Pulmonary artery endothelial cell (primary cell): Measurements from ENCODE around the gene NECTIN1. TPM values are rescaled to one million over a fixed set of nuclear protein-coding genes. Genes with fewer than 3 reads are reported as not detected.

ENCODE experiments used
- DNase-seq: peaks from one replicate; pipeline ENCODE4 v3.0.0-alpha.2; 2011; ENCODE audit warnings: low read depth, low spot score
- total RNA-seq: library from RNA; depleted of rRNA; stranded (reverse); fragments of >200 nt; gene quantifications from 2 replicates; pipeline ENCODE4 v1.2.3, GENCODE V29; 2014

NECTIN1 gene
- total RNA-seq, 1 donor from 2014 or later: 9.4 TPM

DNA sequence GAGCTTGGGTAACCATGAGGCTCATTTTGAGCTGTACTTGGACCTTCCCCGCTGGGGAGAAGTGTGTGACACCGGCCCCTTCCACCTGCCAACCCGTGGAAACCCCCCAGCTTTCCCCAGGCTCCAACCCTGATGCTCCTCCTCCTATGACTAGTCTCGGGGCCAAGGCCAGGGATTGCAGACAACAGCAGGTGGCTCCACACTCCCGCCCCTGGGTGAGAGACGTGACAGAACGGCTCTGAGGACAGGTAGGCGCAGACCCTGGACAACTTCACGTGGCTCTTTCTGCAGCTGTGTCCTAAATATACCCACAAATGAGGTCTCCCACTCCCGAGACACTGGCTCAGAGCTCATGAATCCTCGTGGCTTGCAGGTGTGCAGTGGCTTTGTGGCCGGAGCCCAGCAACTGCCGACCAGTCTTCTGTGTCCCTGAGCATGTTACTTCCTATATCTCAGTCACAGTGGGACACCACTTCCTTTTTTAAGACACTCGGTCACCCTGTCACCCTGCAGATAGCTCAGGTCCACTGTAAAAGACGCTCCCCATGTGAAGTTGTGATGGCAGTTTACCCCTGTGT lies 55.2 kb downstream of the NECTIN1 start:
- no peak for DNase-seq

DNA sequence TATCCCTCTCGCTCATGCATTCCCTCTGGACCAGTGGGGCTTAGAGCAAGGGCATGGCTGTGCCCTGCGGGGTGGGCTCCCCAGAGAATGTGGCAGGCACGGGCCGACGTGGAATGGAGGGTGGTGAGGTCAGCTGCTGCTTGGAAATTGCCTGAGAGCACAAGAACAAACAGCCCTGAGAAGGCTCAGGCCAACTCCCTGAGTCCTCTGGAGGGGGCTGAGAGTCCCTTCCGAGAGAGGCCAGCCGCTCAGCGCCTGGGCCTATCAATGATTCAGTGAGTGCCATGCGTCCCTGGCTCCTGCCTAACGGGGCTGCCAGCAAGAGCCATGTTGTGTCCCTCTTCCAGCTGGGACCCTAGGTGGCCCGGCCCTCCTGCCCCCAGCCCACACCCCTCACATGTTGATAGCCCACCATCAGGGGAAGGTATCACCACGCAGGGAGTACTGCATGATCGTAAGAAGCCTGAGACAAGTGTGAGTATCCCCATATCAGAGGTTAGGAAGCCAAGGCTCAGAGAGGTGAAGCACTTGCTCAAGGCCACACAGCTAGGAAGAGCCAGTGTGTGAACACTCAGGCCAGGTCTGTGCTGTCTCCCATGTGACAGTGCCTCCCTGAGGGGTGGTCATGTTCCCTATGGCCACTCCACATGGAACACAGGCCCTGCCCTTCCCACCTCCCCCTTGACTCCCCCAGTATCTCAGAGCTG lies 55.8 kb downstream of the NECTIN1 start:
- DNase-seq: no peak

DNA sequence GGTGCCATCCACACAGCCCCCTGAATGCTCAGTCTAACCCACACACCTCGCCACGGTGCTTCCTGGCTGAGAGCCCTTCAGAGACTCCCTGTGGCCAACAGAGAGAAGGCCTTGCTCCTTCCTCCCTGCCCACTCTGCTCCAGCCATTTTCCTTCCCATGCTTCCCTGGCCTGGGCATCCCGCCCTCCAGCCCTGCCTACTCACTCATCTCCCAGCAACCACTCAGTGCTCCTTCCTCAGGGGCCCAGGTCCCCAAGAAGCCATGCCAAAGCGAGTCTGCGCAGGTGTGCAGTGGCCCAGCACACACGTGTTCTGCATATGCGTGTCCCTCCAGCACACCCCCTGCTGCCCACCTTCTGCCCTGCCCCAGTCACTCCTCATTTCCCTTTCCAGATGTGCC lies 56.4 kb downstream of the NECTIN1 start:
- DNase-seq: no peak

DNA sequence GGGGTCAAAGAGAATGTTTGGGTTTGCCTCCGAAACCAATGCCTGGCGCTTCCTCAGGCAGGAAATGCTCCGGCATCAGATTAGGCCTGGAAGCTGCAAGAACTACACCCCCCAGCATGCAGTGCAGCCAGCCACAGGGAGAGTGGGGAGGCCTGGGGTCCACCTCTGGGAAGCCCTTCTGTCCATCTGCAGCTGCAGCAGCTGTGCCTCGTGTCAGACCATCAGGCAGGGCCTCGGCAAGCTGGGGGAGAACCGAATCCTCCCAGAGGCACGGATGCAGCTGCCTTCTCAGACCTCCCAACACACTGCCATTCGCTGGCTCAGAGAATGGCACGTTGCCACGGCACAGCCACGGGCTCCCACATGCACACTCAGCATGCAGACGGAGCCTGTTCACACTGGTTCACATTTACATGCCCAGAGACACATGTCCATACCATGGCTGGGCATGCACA lies 57.4 kb downstream of the NECTIN1 start:
- DNase-seq: no peak

DNA sequence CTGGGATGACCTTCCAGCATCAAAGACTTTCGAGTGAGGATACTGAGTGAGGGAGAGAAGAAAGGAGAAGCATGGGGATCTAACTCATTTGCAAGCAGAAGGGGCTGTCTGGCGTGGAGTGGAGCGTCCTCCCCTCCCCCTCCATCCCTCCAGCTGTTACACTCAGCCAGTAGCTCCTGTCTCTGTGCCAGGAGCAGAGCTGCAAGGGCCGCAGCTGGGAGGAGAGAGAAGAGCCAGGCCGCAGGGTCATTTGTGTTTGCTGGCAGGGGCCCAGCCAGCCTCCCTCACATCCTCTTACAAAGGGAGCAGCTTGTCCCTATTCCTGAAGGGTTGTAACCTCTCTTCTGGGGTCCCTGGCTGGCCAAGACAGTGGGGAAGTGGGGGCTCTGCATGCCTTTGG lies 57.9 kb downstream of the NECTIN1 start:
- peak; percentile 24 for DNase-seq

DNA sequence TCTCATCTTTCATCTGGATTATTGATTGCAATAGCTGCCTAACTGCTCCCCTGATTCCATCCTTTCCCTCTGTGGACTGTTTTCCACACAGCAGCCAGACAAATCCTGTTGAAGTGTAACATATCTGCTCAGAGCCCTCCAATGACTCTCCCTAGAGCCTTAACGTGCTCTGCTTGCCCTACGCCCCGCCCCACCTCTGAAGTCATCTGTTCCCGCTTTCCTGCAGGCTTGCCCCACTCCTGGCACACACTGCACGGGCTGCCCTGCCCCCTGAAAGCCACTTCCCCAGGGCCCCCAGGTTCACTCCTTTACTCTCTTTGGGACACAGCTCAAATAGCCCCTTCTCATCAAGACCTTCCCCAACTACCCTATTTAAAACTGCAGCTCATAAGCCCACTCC lies 59.5 kb downstream of the NECTIN1 start:
- no peak for DNase-seq

DNA sequence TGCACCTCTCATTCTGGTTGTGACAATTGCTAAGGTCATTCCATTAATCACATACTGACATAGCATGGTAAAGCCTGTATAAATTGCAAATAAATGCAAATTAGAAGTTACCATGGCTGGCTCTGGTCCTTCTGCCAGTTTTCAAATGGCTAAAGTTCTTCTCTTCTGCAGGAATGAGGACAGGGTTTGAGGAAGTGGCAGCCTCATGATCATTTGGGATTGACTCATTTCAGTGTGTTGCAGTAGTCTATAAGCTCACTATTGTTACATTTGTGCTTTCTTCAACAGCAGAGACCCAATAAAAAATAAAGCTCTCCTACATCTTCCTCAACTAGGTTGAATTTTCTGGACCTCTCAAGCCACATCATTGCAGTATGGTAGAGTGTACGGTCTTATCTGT lies 60.3 kb downstream of the NECTIN1 start:
- DNase-seq: no peak

DNA sequence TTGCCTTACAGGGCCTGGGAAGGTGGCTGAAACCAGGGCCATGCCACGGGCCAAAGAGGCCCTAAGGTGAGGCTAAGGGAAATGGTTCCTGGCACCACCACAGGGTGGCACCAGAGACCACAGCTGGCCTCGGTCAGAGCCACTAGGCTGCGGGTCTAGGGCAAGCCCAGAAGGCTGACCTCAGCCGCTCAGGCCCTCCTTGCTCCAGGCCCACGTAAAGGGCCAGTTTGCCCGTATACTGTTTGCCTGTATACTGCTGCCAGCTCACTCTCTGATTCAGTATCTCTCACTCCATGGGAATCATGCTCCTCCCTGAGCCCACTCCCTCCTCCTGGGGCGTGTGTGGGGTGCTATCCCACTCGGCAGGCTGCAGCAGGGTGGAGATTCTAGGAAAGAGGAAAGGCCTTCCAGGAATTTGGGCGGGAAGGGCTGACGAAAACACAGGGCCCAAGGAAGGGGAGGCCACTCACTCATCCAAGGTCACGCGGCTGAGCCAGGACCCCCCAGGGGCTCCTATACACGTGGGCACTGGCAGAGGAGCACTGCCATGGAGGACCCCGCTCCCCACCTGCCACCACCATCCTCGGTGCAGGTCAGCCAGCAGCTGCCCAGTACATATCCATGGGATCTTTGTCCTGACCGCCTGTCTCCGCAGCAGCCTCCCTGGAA lies 62.4 kb downstream of the NECTIN1 start:
- no peak for DNase-seq

DNA sequence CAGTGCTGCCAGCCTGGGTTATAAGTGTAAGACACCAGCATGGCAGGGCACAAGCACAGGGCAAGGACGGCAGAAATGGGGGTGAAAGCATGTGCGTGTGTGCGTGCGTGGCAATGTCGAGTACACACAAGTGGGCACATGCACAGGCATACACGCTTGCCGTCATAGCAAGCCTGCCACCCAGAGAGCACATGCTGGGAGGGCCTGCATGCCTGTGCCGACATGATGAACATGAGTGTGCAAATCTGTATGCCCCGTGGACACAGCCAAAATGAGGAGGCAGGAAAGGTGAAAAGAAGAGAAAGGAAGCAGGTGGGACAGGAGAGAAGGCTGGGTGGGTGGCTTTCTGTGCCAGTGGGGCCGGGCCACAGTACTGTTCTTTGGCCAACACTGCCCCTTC lies 62.9 kb downstream of the NECTIN1 start:
- DNase-seq: no peak

DNA sequence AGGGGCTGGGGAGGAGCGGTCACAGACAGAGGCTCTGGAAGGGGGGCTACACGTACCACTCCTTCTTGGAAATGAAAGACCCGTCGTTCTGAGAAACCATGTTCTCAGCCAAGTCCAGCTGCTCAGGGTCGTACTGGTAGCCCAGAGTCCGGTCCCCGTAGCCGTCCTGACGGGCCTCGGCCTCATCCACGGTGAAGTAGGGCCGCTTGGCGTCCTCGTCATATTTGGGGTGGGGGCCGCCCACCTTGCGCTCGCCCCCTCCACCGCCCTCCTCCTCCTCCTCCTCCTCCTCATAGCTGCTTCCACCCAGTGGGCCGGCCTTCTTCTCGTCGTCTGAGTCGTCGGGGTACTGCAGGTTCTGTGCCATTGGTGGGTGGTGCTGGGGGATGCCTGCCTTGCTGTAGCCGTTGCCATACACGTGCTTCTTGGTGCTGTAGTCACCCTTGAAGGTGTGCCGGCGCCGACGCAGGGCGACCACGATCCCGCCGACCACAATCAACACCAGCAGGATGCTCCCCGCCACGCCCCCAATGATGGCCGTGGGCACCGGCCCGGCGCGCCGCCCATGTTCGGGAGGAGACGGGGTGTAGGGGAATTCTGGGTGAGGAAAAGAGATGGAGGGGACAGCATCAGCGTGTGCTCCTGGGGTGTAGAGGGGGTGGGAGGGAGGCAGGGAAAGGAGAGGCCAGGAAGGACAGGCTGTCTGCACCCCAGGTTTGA lies 64.1 kb downstream of the NECTIN1 start:
- DNase-seq: no peak

DNA sequence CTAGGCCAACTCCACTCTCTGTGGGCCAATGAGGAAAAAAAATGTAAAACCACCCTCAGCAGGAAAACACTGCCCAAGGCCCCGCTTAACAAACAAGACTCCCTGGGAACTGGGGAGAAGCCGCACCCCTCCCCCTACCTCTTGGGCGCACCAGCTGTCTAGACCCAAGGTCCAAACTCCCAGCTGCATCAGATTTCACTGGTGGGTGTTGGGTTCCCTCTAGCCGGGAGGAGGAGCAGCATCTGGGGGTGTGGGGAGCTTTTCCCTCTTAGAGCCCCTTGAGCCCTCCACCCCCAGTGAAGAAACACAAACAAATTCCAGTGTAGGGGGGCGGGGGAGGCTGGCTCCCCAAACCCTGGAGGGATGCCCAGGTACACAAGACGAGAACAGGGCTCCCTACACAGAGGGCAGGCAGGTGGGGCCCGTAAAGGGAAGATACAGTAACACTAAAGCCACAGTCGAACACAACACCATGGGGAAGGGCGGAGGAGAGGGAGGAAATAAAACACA lies 64.9 kb downstream of the NECTIN1 start:
- no peak for DNase-seq

DNA sequence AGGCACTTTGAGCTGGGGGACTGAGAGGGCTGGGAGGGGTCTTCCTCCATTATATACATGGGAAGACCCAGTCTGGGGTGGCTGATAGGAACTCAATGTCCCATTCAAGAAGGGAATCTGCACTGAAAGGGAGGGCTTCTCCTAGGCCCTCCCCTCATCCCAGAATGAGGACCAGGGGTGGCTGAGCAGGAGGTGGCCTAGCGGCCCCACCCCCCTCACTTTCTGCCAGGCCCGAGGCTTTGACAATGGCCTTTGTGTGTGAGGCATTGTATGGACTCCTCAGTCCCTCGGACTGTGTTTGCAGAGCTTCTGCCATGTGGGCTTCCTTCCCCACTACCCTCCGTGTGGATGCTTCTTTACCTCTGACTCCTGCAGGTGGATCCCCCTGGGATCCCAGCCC lies 65.7 kb downstream of the NECTIN1 start:
- no peak for DNase-seq

DNA sequence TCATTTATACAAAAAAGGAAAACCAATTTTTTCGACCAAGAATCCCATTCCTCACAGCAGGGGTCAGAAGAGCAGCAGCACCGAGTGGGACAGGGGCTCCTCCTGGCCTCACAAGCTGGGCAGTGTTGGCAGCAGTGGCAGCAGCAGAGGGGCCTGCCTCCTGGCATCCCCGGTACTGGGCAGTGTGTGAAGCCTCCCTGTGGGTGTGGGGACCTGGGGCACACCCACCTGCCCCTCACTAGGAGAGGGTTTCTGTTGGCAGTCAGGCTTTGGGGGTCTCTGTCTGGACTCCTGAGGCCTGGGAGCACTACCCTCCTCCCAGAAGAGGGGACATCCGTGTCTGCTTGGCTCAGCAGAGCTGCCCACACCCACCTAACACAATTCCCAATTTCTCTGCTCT lies 67.8 kb downstream of the NECTIN1 start:
- DNase-seq: no peak

DNA sequence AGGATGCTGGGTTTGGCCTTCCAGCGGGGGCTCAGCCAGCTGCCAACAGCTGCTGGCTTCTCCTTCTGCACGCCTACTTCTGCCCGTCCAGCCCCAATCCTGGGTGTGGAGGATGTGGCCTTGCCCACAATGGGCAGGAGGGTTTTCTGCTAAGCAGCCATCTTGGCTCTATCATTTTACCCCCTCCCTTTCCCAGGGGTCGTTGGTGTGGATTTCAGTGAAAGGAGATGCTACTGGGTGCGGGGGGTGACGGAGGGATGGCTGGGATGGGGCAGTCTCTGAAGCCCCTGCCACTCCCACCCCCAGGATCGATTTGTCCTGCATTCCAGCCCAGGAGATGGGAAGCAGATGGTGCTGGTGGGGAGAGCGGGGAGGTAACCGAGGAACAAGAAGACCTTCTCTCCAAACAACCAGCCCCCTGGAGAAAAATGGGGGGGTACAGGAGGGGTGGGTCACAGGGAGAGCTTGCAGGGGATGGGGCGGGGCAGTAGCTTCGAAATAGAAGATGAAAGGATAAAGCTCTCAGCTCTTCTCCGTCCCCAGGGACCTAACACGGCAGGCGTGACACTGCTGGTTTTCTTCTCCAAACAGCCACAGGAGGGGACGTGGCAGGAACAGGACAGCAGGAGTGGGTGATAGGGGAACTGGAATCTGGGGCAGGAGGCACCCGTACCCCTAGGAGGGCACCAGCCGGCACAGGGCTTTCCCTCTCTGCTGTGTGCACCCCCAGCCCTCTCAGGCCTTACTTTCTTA lies 68.9 kb downstream of the NECTIN1 start:
- no peak for DNase-seq

DNA sequence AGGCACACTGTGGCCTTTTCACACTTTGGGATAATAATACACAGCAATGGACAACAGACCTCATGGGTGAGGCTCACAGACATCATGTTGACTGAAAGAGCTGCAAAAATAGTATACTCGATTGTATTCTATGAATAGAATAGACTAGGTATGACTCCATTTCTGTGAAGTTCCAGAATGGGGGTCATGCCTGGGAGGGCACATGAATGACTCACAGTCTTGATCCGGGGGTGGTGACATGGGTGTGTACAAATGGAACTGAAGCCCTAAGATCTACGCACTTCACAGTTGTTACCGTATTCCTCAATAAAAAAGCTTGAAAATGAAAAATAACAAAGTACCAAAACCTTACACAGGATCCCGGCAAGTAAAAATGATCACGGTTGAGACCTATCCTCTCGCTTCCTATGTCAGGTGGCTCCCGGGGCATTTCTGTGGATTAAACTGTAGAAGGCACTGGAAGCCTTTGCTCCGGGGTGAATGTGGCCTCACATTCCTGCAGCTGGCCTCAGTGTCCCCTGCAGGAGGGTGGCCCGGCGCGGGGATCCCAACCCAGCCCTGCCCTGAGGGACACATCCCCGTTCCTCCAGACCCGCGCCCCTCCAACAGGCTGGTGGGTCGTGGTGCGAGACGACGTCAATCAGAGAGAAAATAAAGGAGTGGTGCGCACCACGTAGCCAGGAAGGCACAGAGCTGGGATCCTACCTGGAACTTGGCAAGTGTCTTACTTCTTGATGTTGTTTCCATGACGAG lies 75.9 kb downstream of the NECTIN1 start:
- DNase-seq: no peak

DNA sequence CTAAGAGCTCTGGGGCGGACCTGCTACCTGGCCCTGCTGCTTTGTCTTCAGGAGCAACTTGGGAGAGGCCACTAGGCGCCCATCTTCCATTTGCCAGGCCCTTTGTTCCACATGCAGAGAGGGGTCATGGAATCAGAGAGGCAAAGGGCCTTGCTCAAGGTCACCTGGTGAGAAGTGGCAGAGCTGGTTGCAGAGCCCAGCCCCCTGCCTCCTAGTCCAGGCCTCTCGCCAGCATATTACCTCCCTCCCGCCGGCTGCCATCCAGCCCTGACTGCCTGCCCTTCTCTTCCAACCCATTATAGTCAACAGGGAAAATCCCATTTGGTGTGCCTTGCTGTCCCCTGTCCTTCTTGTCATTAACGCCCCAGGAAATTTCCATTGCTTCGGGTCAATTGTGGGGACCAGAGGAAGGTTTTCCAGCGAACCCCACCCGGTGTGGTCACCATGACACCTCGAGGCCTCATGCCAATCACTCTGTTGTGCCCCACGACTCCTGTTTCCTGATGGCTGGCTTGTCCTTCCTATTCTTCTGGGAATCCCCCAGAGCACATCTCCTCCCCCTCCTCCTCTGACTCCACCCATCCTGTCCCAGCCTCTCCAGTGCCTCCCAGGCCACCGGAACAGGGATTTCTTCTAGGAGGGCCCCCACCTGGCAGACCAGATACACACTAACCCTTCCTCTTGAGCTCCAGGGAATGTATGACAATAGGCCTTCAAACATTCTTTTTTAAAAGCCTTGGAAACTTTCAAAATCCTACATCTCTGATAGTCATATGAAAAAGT lies 77.0 kb downstream of the NECTIN1 start:
- DNase-seq: no peak

DNA sequence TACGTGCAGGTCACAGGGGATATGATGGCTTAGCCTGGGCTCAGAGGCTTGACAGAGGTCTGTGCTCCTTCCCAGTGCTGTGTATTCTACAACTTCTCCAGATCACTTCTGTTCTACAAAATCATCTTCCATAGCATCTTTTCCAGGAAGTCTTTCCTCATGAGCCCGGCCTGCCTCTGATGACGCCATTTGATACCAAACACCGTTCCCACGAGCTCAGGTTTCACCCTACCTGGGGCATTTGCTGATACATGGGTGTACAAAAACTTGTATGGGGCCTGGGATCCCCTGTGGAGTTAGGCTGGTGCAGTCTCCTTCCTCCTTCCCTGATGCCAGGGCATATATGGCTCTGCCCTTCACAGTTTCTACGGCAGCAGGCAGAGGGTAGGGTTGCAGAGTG lies 78.7 kb downstream of the NECTIN1 start:
- DNase-seq: no peak

DNA sequence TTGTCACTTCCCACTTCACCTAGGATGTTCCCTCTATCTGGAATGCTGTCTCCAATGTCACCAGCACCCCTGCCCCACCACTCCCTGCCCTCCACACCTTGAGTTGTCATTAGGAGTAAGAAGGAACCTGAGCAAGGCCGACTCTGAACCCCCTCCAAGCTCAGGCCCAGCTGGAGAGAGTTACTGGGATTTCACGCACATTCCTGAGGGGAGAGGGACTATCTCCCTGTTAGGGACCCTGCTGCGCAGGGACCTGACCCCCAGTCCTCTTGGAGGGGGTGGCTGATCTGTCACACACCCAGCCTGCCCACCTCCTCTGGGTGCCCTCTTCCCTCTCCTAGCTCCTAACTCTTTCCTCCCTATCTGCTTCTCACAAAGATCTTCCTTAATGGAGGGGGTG lies 81.7 kb downstream of the NECTIN1 start:
- DNase-seq: no peak

DNA sequence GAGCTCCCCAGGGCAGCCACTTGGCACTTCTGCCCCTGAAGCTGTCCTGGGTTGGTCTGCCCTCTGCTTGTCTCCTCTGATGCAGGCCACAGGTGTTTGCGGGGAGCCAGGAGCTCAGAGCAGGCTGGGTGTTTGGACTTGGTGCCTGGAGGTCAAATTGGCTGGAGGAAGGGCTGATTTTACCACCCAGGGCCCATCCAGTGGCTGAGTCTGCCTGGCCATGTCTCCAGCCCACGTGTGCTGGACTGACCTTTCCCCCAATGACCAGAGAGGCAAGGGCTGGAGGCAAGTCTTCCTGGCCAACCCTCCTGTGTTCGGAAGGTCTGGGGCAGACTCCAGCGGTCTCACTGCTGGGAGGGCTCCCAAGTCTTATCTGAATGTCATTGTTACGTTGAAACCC lies 84.0 kb downstream of the NECTIN1 start:
- DNase-seq: no peak

DNA sequence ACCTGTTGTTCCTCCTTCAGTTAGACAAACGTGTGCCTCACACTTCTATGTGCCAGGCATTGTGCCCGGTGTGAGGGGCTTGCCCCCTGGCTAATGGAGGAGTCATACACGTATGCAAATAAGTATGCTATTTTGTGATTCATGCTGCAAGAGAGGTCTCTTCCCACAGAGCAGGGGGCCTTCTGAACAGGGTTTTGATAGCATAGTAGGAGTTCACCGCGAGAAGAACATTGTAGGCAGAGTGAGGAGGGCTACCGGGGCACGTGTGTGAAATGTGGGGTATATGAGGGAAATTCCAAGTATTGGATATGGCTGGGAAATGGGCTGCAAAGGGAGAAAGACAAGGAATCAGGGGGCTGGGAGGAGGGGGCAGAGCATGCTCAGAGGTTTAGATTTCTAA lies 84.5 kb downstream of the NECTIN1 start:
- DNase-seq: no peak
